Right kidney (tissue), 1 donor: Measurements from ENCODE around the gene EPC1.
"Not testable (repeated sequence)": the region's sequence is repeated elsewhere in the genome, so short reads cannot be mapped to it uniquely, and the experiment has no call there.

Experiments used
- DNase-seq: peaks from one replicate; pipeline ENCODE4 v3.0.0-alpha.2; 2016

The EPC1 gene

GRCh38 chr10:32372000-32372875 lies 25.3 kb upstream of the EPC1 start:
- no peak for DNase-seq

DNA sequence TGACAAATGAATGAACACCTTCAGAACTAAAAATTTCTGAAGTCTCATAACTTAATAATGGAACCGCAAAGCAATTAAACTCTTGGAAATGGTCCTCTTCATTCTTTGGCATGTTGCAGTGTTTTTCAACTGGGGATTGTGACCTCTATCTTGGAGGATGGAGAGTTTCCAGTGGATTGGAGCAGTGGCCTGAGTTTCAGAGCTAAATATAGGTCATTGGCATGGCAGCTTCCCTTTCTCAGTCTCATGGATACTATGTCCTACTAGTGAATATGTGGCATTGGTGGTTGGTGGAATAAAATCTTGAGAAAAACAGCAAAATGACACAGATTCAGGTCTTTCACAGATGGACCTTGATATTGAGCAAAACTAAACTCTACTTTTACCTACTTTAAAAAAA lies 24.1 kb upstream of the EPC1 start:
- no peak for DNase-seq

- peak; percentile 21 for DNase-seq
Observed at GRCh38 chr10:32367793-32368453, 21.0 kb upstream of the EPC1 start.

- no peak for DNase-seq
Observed at GRCh38 chr10:32366588-32366987, 19.6 kb upstream of the EPC1 start.

- no peak for DNase-seq
Observed at GRCh38 chr10:32366111-32366510, 19.2 kb upstream of the EPC1 start.

DNA sequence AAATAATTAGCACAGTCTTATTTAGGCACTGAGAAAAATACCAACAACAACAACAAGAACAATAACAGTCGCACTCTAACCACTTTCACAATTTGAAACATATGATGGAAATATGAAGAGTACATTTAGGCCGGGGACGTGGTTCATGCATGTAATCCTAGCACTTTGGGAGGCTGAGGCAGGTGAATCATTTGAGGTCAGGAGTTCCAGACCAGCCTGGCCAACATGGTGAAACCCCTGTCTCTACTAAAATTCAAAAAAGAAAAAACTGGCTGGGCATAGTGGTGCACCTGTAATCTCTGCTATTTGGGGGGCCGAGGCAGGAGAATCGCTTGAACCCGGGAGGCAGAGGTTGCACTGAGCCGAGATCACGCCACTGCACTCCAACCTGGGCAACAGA lies 18.4 kb upstream of the EPC1 start:
- DNase-seq = not testable (repeated sequence)

DNA sequence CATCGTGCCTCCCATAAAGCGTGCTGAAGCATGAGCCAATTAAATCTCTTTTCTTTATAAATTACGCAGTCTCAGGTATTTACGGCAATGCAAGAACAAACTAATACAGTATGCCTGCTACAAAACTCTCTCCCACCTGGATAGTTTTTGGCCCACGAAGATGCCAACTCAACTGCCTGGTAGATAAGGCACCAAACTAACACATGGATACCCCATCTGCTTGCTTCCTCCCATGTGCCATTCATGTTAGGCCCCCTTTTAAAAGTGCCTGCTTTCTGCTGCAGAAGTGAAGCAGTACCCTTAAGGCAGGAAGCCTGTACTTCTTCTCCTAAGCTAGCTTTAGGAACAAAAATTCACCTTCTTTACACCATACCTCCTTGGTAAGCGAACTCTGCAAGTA lies 15.6 kb upstream of the EPC1 start:
- no peak for DNase-seq

- no peak for DNase-seq
Observed at GRCh38 chr10:32360884-32361283, 13.9 kb upstream of the EPC1 start.

- DNase-seq = no peak
Observed at GRCh38 chr10:32360241-32360640, 13.3 kb upstream of the EPC1 start.

DNA sequence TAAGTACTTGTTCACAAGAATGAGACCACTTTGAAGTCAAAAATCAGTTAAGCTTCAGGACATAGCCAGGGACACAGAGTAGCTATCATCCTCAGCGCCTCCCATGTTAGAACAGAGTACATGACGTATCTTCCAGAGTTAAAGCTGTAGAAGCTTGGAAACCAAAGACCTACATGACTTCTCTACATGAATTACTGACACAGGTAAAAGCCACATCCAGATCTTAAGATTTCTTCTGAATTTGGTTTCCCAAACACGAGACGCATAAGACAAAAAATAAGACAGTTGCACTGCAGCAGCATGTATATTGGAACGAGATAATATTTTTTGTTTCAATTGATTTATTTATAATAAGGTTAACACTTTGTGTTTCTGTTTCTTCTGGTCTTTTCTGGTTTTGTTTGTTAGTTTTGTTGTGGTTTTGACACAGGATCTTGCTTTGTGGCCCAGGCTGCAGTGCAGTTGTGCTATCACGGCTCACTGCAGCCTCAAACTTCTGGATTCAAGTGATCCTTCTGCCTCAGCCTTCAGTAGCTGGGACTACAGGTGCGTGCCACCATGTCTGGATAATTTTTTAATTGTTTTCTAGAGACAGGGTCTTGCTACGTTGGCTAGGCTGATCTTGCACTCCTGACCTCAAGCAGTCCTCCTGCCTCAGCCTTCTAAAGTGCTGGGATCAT lies 10.2 kb upstream of the EPC1 start:
- DNase-seq = no peak

DNA sequence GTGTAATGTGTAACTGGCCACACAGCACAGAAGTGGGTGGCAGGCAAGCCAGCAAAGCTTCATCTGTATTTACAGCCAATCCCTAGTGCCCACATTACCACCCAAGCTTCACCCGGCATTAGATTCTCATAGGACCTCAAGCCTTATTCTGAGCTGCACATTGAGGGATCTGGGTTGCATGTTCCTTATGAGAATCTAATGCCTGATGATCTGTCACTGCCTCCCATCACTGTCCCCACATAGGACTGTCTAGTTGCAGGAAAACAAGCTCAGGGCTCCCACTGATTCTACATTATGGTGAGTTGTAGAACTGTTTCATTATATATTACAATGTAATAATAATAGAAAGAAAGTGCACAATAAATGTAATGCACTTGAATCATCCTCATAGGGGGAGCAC lies 7.7 kb upstream of the EPC1 start:
- DNase-seq = not testable (repeated sequence)

DNA sequence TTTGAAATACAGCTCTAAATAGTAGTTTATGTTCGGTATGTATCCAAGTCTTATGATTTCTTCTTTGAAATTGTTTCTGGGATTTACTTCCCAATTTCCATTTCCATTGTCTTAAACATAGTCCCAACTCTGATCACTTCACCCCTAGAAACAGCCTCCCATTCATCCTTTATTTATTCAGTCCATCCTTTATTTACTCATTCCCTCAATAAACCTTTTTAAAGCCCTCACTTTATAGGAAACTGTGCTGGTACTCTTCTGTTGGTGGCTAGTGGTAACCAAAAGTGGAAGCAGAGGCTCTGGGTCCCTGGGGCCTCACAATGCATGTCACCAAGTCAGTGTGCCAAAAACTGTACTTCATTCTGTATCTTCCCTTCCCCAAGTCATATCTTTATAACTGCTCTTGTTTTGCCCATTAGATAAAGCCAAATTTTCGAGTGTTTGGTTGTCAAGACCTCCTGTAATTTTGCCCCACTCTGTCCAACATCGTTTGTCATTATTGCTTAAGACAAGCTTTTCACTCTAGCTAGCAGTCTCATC lies 3.9 kb upstream of the EPC1 start:
- DNase-seq = no peak

DNA sequence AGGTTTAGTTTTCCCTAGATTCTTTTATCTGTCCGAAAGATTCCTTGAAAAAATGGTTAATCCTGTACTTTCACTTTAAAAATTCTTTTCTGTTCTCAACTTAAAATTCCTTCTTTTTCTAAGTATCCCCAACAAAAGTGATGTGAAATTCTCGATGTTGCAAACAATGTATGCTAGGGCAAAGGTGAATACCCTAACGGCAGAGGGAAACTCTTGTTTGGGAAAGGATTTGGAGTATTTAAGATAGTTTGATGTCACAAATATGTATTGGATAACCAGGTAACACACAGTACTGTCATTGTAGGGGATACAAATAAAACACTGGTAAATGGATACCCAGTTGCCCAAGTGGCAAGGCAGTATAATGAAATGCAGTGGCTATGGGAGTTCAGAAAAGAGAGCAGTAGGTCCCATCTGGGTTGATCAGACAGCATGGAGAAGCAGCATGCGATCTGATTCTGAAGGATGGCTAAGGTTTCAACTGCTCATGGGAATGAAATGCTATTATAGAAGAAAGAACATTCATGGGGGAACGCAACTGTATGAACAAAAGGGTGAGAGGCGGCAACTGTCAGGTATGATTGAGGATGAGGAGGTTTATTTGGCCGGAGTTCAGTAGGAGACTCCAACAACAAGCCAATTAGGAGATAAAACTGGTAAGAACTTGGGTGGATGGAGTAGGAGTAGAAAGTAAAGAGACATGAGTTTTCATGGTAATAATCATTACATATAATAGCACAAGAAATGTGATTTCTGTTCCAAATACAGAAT lies 3.2 kb upstream of the EPC1 start:
- DNase-seq = no peak

- no peak for DNase-seq
Observed at GRCh38 chr10:32349199-32349585, 2.2 kb upstream of the EPC1 start.

- DNase-seq = no peak
Observed at GRCh38 chr10:32348297-32349198, 1.6 kb upstream of the EPC1 start.

DNA sequence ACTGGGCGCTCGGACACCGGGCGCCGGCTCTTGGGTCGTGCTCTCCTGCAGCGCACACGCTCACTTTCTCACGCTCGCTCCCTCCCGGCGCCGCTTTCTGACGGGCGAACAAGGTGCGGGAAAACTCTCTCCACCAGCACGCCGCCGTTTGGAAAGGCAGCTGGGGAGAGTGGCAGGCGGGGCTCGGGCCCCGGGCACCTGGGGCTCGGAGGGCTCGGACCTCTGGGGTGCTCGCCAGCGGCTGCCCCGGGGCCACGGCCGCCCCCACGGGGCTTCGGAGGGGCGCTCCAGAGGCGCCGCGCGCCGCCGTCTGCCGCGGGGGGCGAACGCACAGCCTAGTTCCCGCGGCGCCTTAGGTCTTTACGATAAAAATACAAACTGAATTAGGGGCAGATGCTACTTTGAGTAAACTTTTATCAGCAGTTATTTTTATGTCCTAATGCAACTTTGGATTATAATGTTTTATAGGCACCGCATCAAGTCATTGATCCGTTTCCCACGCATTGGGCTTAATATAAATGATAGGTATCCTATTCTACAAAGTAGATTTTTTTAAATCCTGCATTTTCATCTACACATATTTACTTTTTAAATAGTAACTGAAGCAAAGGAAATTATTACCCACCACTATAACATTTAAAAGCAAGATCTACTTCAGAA lies 535 bp upstream of the EPC1 start:
- peak; percentile 89 for DNase-seq

- peak; percentile 90 for DNase-seq
Observed at GRCh38 chr10:32346134-32346550, 816 bp downstream of the EPC1 start.

DNA sequence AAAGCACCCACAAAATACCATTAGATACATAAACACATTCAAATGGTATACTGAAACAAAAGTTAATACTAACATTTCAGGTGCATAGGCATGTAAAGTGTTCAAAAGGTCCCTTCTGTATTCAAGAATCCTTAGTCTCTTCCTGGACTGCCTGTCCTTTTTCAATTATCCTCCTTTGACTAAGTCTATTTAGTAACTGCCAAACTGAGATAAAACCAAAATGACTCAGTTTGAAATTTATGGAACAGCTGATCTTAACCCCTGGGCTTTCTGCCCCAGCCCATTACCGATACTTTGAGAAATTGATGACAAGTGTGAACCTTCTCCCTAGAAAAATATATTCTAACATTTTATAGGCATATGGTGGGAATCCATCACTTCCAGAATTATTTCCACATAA lies 5.4 kb downstream of the EPC1 start:
- DNase-seq = no peak

- no peak for DNase-seq
Observed at GRCh38 chr10:32340596-32341180, 6.3 kb downstream of the EPC1 start.

GRCh38 chr10:32338262-32338661 lies 8.7 kb downstream of the EPC1 start:
- no peak for DNase-seq
